Naive thymus-derived CD8-positive, alpha-beta T cell (primary cell): Measurements from ENCODE around the gene EYA3. TPM values are rescaled to one million over a fixed set of nuclear protein-coding genes. Genes with fewer than 3 reads are reported as not detected.
"Not testable (repeated sequence)": the region's sequence is repeated elsewhere in the genome, so short reads cannot be mapped to it uniquely, and the experiment has no call there.

Experiments used
- ATAC-seq, 2 donors: fragments of 150-1000 bp; cut with Tn5 transposase in 1 of 2; sonication (Bioruptor Pico), chemical (Tn5 transposase) in 1 of 2; 1 replicate in 1 of 2; 2 replicates in 1 of 2; pipeline ENCODE4 v1.10.0; 2021; ENCODE audit warnings: mild to moderate bottlenecking in 2 of 2, moderate library complexity in 2 of 2
- POLR2A ChIA-PET: fragments of 350-600 bp; sonication (Branson Sonifier 250); formaldehyde crosslinking; loops from one replicate; lab custom pipeline; 2021; ENCODE audit warnings: antibody characterized with exemption; lab: Charles Lee
- DNase-seq, 10 donors: peaks; one replicate each; pipeline versions ENCODE4 v3.0.0 to v3.0.0-alpha.2; 2020 to 2022
- H3K27ac Mint-ChIP-seq, 10 donors: one replicate each; pipeline ENCODE4 v1.8.0; 2020 to 2022; ENCODE audit warnings: mild to moderate bottlenecking in 10 of 10, mixed read lengths in 10 of 10, moderate library complexity in 4 of 10, inconsistent platforms in 1 of 10
- H3K27me3 Mint-ChIP-seq, 5 donors: one replicate each; pipeline ENCODE4 v1.8.0; 2021 to 2022; ENCODE audit warnings: mixed read lengths in 5 of 5
- H3K36me3 Mint-ChIP-seq, 3 donors: one replicate each; pipeline ENCODE4 v1.8.0; 2020 to 2022; ENCODE audit warnings: mixed read lengths in 3 of 3, mild to moderate bottlenecking in 2 of 3, inconsistent platforms in 1 of 3
- H3K4me1 Mint-ChIP-seq, 4 donors: one replicate each; pipeline ENCODE4 v1.8.0; 2021 to 2022; ENCODE audit warnings: mixed read lengths in 4 of 4
- H3K4me3 Mint-ChIP-seq, 10 donors: one replicate each; pipeline ENCODE4 v1.8.0; 2020 to 2022; ENCODE audit warnings: mild to moderate bottlenecking in 10 of 10, mixed read lengths in 10 of 10, moderate library complexity in 6 of 10, inconsistent platforms in 1 of 10
- H3K9me3 Mint-ChIP-seq, 9 donors: one replicate each; pipeline ENCODE4 v1.8.0; 2020 to 2022; ENCODE audit warnings: mixed read lengths in 9 of 9, mild to moderate bottlenecking in 3 of 9, inconsistent platforms in 1 of 9, moderate library complexity in 1 of 9
- polyA plus RNA-seq, 3 donors: library from polyadenylated mRNA; unstranded; fragments of 300-500 nt; fragmentation: Illumina TruSeq; gene quantifications; one replicate each; pipeline ENCODE4 v1.2.3, GENCODE V29; 2021
- total RNA-seq, 8 experiments: library from RNA in 2 of 8; stranded (reverse) in 2 of 8; gene quantifications; one replicate each; pipeline ENCODE4 v1.2.3 and lab custom pipeline; 2021 to 2026

EYA3 gene
- total and polyA plus RNA-seq, 5 experiments from 2014 or later, result 1.8 to 22.8 (median 6.2) TPM

DNA sequence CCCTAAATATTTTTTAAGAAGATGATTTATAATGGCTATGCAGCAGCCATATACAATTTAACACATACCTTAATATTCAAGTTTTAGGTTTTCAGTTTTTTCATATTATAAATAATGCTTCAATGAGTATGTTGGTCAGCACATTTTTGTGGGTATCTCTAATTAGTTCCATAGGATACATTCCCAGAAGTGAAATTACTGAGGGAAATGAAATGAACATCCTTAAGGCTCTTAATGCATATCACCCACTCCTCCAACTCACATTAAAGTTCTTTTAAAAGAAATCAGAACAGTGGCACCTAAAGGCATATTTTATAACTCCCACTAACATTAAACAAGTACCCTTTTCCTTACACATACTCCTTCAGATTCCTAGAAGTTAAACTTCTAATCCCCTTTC, 56.1 kb downstream of the EYA3 start:
- POLR2A ChIA-PET, result no interaction called here
- Mint-ChIP-seq H3K4me3 (no peak overlapping the region), H3K4me1 (peaks cover 0 to 6% (median 5%) of the 10 kb centered on the region in 4 donors), H3K27me3 (no peaks in the 10 kb centered on the region), H3K27ac (peak overlapping the region in 1 of 10 donors; percentile 20), H3K9me3 (no peaks in the 10 kb centered on the region), H3K36me3 (peaks cover 0 to 46% (median 2%) of the 10 kb centered on the region in 3 donors)
- no peak for ATAC-seq
- DNase-seq, result no peak

GRCh38 chr1:28031173-28031572, 57.2 kb downstream of the EYA3 start:
- DNase-seq (no peak), ATAC-seq (no peak)
- Mint-ChIP-seq H3K27me3 (no peaks in the 10 kb centered on the region), H3K4me1 (peaks cover 0 to 7% (median 7%) of the 10 kb centered on the region in 4 donors), H3K9me3 (no peaks in the 10 kb centered on the region), H3K36me3 (peaks cover 0 to 46% (median 2%) of the 10 kb centered on the region in 3 donors), H3K27ac (no peak overlapping the region), H3K4me3 (no peak overlapping the region)
- POLR2A ChIA-PET, result no interaction called here

DNA sequence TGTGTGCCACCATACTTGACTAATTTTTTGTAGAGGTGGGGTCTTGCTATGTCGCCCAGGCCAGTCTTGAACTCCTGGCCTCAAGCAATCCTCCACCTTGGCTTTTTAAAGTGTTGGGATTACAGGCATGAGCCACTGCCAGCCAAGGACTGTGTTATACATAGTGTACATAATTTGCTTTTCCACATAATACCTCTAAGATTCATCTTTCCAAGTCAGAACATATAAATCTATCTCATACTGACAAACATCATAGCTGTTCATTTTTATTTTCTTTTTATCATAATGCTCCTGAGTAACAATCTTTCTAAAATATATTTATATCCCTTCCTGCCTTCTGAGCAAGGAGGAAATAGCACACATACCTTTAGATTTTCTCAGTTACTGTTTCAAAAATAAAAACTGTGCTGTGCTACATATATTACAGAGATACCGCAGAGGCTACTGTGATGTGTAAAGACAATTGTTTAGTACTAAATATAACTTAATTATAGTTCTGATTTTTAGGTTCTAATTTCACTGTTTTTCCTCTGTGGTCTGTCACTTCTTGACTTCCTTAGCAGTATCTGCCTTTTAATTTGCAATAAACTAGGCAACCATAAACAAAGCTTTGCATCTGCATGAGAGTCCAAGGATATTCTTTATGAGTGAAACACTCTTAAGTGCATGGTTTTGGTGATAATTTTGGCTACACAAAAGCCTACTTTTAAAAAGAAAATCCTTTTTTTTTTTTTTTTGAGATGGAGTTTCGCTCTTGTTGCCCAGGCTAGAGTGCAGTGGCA, 59.3 kb downstream of the EYA3 start:
- H3K36me3 Mint-ChIP-seq, result peaks cover 0 to 41% (median 0%) of the 10 kb centered on the region in 3 donors
- DNase-seq (no peak), ATAC-seq (no peak)
- H3K4me3 Mint-ChIP-seq, result no peak overlapping the region
- H3K9me3 Mint-ChIP-seq, result no peaks in the 10 kb centered on the region
- H3K4me1 Mint-ChIP-seq, result peaks cover 0 to 7% (median 7%) of the 10 kb centered on the region in 4 donors
- POLR2A ChIA-PET, result no interaction called here
- H3K27ac Mint-ChIP-seq, result peak overlapping the region in 4 of 10 donors; percentile 33 to 77 (median 46)
- H3K27me3 Mint-ChIP-seq, result no peaks in the 10 kb centered on the region

GRCh38 chr1:28027660-28028059, 60.8 kb downstream of the EYA3 start:
- Mint-ChIP-seq H3K9me3 (no peaks in the 10 kb centered on the region), H3K27me3 (no peaks in the 10 kb centered on the region), H3K4me3 (no peak overlapping the region), H3K4me1 (peaks cover 0 to 7% (median 7%) of the 10 kb centered on the region in 4 donors), H3K27ac (peak overlapping the region in 2 of 10 donors; percentile 31 to 32), H3K36me3 (peaks cover 0 to 47% (median 0%) of the 10 kb centered on the region in 3 donors)
- ATAC-seq (no peak), DNase-seq (no peak)
- POLR2A ChIA-PET, result no interaction called here

GRCh38 chr1:28027238-28027637, 61.2 kb downstream of the EYA3 start:
- DNase-seq, result no peak
- H3K4me1 Mint-ChIP-seq, result peaks cover 0 to 7% (median 7%) of the 10 kb centered on the region in 4 donors
- H3K27ac Mint-ChIP-seq, result peak overlapping the region in 2 of 10 donors; percentile 31 to 32
- POLR2A ChIA-PET, result no interaction called here
- no peak for ATAC-seq
- H3K4me3 Mint-ChIP-seq, result no peak overlapping the region
- no peaks in the 10 kb centered on the region for H3K27me3 Mint-ChIP-seq
- H3K36me3 Mint-ChIP-seq, result peaks cover 0 to 51% (median 0%) of the 10 kb centered on the region in 3 donors
- H3K9me3 Mint-ChIP-seq, result no peaks in the 10 kb centered on the region

DNA sequence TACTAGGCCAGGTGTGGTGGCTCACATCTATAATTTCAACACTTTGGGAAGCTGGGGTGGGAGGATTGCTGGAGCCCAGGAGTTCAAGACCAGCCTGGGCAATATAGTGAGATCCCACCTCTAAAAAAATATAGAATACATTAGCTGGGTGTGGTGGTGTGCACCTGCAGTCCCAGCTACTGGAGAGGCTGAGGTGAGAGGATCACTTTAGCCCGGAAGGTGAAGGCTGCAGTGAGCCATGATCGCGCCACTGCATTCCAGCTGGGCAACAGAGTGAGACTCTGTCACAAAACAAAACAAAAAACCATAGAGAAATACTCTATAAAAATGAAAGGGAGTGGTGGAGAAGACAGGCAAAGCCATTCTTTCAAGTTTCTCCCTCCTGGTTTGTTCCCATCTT, 62.1 kb downstream of the EYA3 start:
- Mint-ChIP-seq H3K4me3 (no peak overlapping the region), H3K27me3 (no peaks in the 10 kb centered on the region), H3K4me1 (peaks cover 0 to 8% (median 7%) of the 10 kb centered on the region in 4 donors), H3K27ac (peak overlapping the region in 2 of 10 donors; percentile 51 to 74), H3K9me3 (no peaks in the 10 kb centered on the region), H3K36me3 (peaks cover 0 to 50% (median 0%) of the 10 kb centered on the region in 3 donors)
- POLR2A ChIA-PET, result no interaction called here
- ATAC-seq (no peak), DNase-seq (no peak)

GRCh38 chr1:28021064-28021463, 67.3 kb downstream of the EYA3 start:
- no peaks in the 10 kb centered on the region for H3K27me3 Mint-ChIP-seq
- H3K27ac Mint-ChIP-seq, result peak overlapping the region in 3 of 10 donors; percentile 4 to 14 (median 11)
- no peak for ATAC-seq
- POLR2A ChIA-PET, result no interaction called here
- H3K4me3 Mint-ChIP-seq, result no peak overlapping the region
- peaks cover 0 to 3% (median 1%) of the 10 kb centered on the region in 4 donors for H3K4me1 Mint-ChIP-seq
- H3K36me3 Mint-ChIP-seq, result peaks cover 0 to 57% (median 13%) of the 10 kb centered on the region in 3 donors
- no peaks in the 10 kb centered on the region for H3K9me3 Mint-ChIP-seq
- no peak for DNase-seq

- H3K27ac Mint-ChIP-seq, result no peak overlapping the region
- DNase-seq, result no peak
- no peaks in the 10 kb centered on the region for H3K9me3 Mint-ChIP-seq
- POLR2A ChIA-PET, result no interaction called here
- H3K27me3 Mint-ChIP-seq, result no peaks in the 10 kb centered on the region
- peaks cover 4 to 74% (median 13%) of the 10 kb centered on the region in 3 donors for H3K36me3 Mint-ChIP-seq
- peaks cover 0 to 2% (median 0%) of the 10 kb centered on the region in 4 donors for H3K4me1 Mint-ChIP-seq
- H3K4me3 Mint-ChIP-seq, result no peak overlapping the region
- ATAC-seq, result no peak
Observed at GRCh38 chr1:28010969-28011368, 77.4 kb downstream of the EYA3 start.

DNA sequence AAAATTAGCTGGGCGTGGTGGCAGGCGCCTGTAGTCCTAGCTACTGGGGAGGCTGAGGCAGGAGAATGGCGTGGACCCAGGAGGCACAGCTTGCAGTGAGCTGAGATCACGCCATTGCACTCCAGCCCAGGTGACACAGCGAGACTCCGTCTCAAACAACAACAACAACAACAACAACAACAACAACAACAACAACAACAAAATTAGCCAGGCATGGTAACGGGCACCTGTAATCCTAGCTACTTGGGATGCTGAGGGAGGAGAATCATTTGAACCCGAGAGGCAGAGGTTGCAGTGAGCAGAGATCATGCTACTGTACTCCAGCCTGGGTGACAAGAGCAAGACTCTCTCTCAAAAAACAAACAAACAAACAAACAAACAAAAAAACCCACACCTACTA, 85.3 kb downstream of the EYA3 start:
- peaks cover 8 to 74% (median 15%) of the 10 kb centered on the region in 3 donors for H3K36me3 Mint-ChIP-seq
- H3K4me3 Mint-ChIP-seq, POLR2A ChIA-PET, DNase-seq, H3K4me1 Mint-ChIP-seq, H3K27me3 Mint-ChIP-seq, H3K27ac Mint-ChIP-seq, ATAC-seq, H3K9me3 Mint-ChIP-seq: not testable (repeated sequence)

DNA sequence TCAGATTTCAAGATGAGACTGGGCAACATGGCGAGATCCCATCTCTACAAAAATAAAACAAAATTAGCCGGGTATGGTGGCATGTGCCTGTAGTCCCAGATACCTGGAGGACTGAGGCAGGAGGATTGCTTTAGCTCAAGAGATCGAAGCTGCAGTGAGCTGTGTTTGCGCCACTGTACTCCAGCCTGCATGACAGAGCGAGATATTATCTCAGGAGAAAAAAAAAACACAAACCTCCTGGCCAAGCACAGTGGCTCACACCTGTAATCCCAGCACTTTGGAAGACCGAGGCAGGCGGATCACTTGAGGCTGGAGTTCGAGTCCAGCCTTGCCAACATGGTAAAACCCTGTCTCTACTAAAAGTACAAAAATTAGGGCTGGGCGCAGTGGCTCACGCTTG, 85.8 kb downstream of the EYA3 start:
- ATAC-seq (no peak), DNase-seq (no peak)
- H3K9me3 Mint-ChIP-seq, result no peaks in the 10 kb centered on the region
- H3K27ac Mint-ChIP-seq, result no peak overlapping the region
- H3K4me3 Mint-ChIP-seq, result no peak overlapping the region
- H3K4me1 Mint-ChIP-seq, result no peaks in the 10 kb centered on the region
- no peaks in the 10 kb centered on the region for H3K27me3 Mint-ChIP-seq
- peaks cover 9 to 74% (median 17%) of the 10 kb centered on the region in 3 donors for H3K36me3 Mint-ChIP-seq
- POLR2A ChIA-PET, result no interaction called here

- ATAC-seq (no peak), DNase-seq (no peak)
- Mint-ChIP-seq H3K4me1 (peaks cover 0 to 4% (median 0%) of the 10 kb centered on the region in 4 donors), H3K9me3 (no peaks in the 10 kb centered on the region), H3K36me3 (peaks cover 9 to 70% (median 19%) of the 10 kb centered on the region in 3 donors), H3K27me3 (no peaks in the 10 kb centered on the region), H3K27ac (peak overlapping the region in 1 of 10 donors; percentile 76), H3K4me3 (no peak overlapping the region)
- POLR2A ChIA-PET, result no interaction called here
Observed at GRCh38 chr1:27999055-27999454, 89.4 kb downstream of the EYA3 start.

GRCh38 chr1:27994526-27994925, 93.9 kb downstream of the EYA3 start:
- ATAC-seq, DNase-seq, POLR2A ChIA-PET, H3K9me3 Mint-ChIP-seq, H3K27me3 Mint-ChIP-seq, H3K4me3 Mint-ChIP-seq: not testable (repeated sequence)
- Mint-ChIP-seq H3K4me1 (peaks cover 8 to 31% (median 24%) of the 10 kb centered on the region in 4 donors), H3K27ac (peak overlapping the region in 3 of 10 donors; percentile 14 to 90 (median 80)), H3K36me3 (peaks cover 4 to 73% (median 27%) of the 10 kb centered on the region in 3 donors)

DNA sequence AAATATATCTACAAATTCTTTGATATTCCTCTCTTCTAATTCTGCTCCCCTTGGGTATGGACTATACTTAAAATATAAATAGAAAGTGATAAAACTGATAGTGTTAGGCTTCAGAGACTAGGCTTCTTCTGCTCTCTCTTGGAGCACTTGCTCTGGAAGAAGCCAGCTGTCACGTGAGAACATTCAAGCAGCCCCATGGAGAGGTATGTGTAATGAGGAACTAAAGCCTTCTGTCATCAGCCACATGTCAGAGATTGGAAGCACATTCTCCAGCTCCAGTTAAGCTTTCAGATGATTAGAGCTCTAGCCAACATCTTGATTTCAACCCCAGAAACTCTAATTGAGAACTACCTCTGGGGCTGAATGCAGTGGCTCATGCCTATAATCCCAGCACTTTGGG, 94.3 kb downstream of the EYA3 start:
- Mint-ChIP-seq H3K27ac (peak overlapping the region in 6 of 10 donors; percentile 14 to 90 (median 48)), H3K36me3 (peaks cover 4 to 73% (median 24%) of the 10 kb centered on the region in 3 donors), H3K4me3 (no peak overlapping the region), H3K4me1 (peaks cover 8 to 31% (median 24%) of the 10 kb centered on the region in 4 donors), H3K27me3 (no peaks in the 10 kb centered on the region), H3K9me3 (no peaks in the 10 kb centered on the region)
- POLR2A ChIA-PET, result no interaction called here
- no peak for DNase-seq
- no peak for ATAC-seq
